LHCN-M2 (cell line): ENCODE results near the gene FIBCD1. TPM values are rescaled to one million over a fixed set of nuclear protein-coding genes. Genes with fewer than 3 reads are reported as not detected.

ENCODE experiments used
- DNase-seq: peaks from one replicate; pipeline ENCODE4 v3.0.0-alpha.2; 2012; ENCODE audit warnings: low read depth
- polyA plus RNA-seq: library from polyadenylated mRNA; unstranded; fragments of >200 nt; gene quantifications from one replicate; pipeline ENCODE4 v1.2.1, GENCODE V29; 2012; ENCODE audit warnings: missing spikeins
- total RNA-seq: library from RNA; depleted of rRNA; stranded (reverse); fragments of >200 nt; gene quantifications from 2 replicates; pipeline ENCODE4 v1.2.3, GENCODE V29; 2014; rRNA removed

The FIBCD1 gene, protein sequence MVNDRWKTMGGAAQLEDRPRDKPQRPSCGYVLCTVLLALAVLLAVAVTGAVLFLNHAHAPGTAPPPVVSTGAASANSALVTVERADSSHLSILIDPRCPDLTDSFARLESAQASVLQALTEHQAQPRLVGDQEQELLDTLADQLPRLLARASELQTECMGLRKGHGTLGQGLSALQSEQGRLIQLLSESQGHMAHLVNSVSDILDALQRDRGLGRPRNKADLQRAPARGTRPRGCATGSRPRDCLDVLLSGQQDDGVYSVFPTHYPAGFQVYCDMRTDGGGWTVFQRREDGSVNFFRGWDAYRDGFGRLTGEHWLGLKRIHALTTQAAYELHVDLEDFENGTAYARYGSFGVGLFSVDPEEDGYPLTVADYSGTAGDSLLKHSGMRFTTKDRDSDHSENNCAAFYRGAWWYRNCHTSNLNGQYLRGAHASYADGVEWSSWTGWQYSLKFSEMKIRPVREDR
- total RNA-seq, result 0.51 and 1.7 TPM in 2 replicates
- 4.1 TPM for polyA plus RNA-seq

- no peak for DNase-seq
Observed at GRCh38 chr9:130938652-130939404, at the start of gene FIBCD1. Gene FIBCD1 (minus strand): TSS chr9:130939247. CDS start chr9:130938607, 640 bp downstream.

GRCh38 chr9:130988400-130988747 is 49.3 kb upstream of the FIBCD1 start:
- no peak for DNase-seq

- DNase-seq, result no peak
Observed at GRCh38 chr9:130987738-130988399, 48.8 kb upstream of the FIBCD1 start.

- DNase-seq, result no peak
Observed at GRCh38 chr9:130987054-130987453, 48.0 kb upstream of the FIBCD1 start.

GRCh38 chr9:130986356-130986965 is 47.4 kb upstream of the FIBCD1 start:
- no peak for DNase-seq

- no peak for DNase-seq
Observed at GRCh38 chr9:130985606-130986162, 46.6 kb upstream of the FIBCD1 start.

DNA sequence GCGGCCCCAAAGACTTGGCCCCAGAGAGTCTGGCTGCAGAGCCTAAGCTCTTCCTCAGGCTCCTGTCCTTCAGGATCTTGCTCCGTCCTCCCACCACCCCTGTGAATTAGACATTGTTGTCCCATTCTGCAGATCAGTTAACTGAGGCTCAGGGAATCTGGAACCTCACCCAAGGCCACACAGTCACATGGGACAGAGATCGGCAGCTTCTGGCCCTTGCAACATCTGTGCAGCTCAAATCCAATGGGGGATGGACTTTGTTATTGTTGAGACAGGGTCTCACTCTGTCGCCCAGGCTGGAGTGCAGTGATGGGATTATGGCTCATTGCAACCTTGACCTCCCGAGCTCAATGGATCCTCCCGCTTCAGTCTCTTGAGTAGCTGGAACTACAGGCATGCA is 46.0 kb upstream of the FIBCD1 start:
- DNase-seq, result no peak

DNA sequence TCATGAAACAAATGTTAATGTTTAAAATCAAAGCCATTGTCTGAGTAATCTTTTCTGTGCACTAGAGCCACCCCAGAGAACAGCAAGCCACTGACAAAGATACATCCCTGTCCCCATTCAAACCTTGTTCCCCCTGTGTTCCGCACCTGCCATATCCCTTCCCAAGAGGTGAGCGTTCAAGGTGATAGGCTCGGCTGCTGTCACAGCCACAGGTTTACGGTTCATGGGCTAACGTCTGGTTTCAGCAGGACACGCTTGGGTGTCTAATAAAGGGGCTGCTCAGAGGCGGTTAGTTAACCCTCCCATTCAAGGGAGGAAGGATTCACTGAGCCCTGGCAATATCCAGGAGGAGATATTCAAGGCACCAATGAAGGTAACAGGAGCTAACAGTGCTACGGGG is 45.5 kb upstream of the FIBCD1 start:
- no peak for DNase-seq

DNA sequence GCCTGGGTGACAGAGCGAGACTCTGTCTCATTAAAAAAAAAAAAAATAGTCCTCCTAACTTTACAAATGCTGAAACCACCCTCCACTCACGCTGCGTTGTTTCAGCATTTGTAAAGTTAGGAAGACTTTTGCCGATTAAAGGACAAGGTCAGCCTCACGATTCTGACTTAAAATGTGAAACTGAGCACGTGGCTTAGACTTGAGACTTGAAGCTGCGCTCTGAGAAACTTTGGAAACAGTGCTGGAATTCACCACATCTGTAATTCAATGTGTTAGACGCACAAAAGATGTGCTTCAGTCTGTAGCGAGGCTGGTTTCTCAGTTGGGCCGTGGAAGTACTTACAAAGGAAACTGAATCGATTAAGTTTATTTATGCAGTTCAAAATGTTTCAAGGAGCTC is 44.9 kb upstream of the FIBCD1 start:
- no peak for DNase-seq

DNA sequence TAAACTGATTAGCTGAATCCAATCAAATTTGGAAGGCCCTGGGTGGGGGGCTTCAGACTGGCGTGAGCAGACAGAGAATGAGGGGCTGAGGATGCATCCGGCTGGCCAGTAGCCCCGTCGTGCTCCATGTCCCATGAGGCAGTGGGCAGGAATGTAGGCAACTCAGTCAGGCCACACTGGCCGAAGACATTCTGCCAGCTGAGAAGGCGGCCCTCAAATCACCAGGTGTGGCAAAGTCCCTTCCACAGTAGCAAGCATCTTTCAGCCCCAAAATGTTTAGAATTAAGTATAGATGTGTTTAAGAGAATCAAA is 44.3 kb upstream of the FIBCD1 start:
- no peak for DNase-seq

DNA sequence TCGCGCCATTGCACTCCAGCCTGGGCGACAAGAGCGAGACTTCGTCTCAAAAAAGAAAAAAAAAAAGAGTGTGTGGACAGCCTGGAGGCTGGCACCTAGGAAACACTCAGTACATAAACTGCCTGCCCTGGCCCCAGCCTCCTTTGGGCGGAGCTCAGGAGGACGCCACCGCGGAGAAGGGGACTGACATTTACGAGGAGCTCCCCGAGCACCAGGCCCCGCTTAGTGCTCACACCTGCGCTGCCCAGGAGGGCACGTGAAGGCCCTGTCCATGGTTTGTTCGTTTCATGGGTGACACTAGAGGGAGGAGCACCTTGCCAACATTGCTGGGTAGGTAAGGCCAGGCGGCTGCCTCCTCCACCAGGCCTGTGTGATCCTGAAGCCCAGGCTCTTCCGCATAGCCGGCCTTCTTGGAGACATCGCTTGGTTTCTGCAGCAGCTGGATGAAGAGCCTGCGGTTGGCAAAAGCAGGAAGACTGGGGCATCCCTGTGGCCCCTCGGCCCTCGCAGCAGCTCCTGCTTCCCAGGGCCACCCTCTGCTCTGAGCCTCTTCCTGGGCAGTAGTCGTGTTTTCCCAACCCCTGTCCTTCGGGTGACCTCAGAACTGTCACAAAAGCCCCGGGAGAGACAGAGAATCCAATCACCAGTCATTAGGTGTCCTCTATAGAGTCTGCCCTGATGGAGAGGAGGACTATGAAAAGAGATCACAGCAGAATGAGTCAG is 43.8 kb upstream of the FIBCD1 start:
- no peak for DNase-seq

GRCh38 chr9:130981756-130982137 is 42.7 kb upstream of the FIBCD1 start:
- DNase-seq, result no peak

- no peak for DNase-seq
Observed at GRCh38 chr9:130981002-130981755, 42.1 kb upstream of the FIBCD1 start.

DNA sequence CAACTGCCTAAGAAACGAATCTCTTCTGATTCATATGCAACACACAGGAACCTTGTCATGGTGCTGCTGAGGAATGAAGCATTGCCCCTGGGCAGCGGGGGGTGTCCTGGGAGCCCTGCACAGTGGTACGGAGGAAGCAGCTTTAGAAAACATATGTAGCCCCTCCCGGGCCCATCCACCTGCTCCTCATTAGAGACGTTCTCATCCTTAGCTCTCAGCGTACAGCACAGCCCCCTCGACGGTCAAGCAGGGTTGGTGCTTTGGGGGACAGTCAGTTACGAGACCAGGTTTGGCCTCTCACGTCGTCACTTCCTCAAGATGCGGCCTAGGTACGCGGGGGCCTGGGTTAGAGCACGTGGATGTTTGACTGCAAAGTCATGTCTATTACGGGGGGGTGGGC is 41.5 kb upstream of the FIBCD1 start:
- no peak for DNase-seq

DNA sequence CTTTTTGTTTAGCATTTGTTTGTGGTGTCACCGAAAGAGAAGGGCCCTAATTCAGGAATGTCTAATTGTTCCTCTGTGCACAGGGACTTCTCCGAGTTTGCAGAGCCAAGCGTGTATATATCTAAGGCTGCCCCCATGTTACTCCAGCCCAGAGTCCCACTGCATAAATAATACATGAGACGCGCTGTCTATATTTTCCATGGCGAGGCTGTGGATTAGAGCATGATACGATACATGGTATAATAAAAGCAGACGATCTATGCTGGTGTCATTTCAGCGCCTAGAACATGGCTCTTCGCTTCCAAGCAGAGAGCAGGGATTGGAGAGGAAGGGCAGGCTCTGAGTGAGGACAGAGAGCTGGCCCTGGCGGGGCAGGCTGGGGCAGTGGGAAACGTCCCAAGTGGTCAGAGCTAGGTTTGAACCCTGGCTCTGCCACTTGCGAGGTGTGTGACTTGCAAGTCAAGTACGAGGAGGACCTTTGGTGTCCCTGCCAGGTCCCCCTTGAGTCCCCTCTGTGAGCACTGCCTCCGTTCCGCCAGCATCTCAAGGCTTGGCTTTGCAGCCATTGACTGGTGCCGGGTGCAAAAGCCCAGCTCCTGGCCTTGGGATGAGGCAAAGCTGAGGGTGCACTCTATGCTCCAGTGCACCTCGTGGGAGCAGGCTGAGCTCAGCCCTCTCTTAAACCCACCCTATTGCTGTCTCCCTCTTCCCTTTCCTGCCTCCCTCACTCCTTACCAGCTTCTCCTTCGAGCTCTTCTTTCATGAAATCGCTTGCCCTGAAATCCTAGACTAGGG is 40.7 kb upstream of the FIBCD1 start:
- DNase-seq, result no peak

GRCh38 chr9:130977811-130978221 is 38.8 kb upstream of the FIBCD1 start:
- no peak for DNase-seq

GRCh38 chr9:130975932-130976841 is 37.1 kb upstream of the FIBCD1 start:
- DNase-seq, result no peak

DNA sequence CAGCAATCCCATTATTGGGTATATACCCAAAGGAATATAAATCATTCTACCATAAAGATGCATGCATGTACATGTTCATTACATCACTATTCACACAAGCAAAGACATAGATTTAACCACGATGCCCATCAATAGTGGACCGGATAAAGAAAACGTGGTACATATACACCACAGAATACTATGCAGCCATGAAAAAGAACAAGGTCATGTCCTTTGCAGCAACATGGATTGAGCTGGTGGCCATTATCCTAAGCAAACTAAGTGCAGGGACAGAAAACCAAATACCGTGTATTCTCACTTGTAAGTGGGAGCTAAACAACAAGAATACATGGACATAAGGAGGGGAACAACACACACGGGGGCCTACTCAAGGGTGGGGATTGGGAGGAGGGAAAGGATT is 36.1 kb upstream of the FIBCD1 start:
- no peak for DNase-seq
